SK-N-SH treated with all-trans-retinoic acid at 6 μM for 48 hours (cell line): ENCODE data around the gene GRIK4.

Source experiments
- ATAC-seq: fragments of 200-7000 bp; cut with Tn5 transposase; 3 replicates; pipeline ENCODE4 v1.9.1; 2020; ENCODE audit warnings: mild to moderate bottlenecking, moderate library complexity
- ARNTL ChIP-seq: fragments of 450-650 bp; formaldehyde crosslinking; IDR thresholded peaks from 2 replicates; pipeline ENCODE4 v1.5.0; 2020; ENCODE audit warnings: low read depth, mild to moderate bottlenecking, moderate library complexity, borderline replicate concordance
- BACH2 ChIP-seq: fragments of 250-450 bp; sonication (Bioruptor Pico); IDR thresholded peaks from 2 replicates; pipeline ENCODE4 v1.9.0; 2021; ENCODE audit warnings: mild to moderate bottlenecking, borderline replicate concordance
- CSDC2 ChIP-seq: fragments of 250-450 bp; sonication (Bioruptor Pico); IDR thresholded peaks from 2 replicates; pipeline ENCODE4 v1.5.0; 2020; ENCODE audit warnings: mild to moderate bottlenecking, moderate library complexity
- GLIS3 ChIP-seq: fragments of 250-450 bp; sonication (Bioruptor Pico); IDR thresholded peaks from 2 replicates; pipeline ENCODE4 v1.5.0; 2020; ENCODE audit warnings: mild to moderate bottlenecking, moderate library complexity
- ISL1 ChIP-seq: fragments of 250-450 bp; sonication (Bioruptor Pico); IDR thresholded peaks from 2 replicates; pipeline ENCODE4 v2.1.2; 2022; ENCODE audit warnings: mild to moderate bottlenecking, moderate library complexity
- OSR1 ChIP-seq: fragments of 250-450 bp; sonication (Bioruptor Pico); IDR thresholded peaks from 2 replicates; pipeline ENCODE4 v1.8.0; 2022; ENCODE audit warnings: moderate library complexity, mild to moderate bottlenecking, inconsistent platforms
- RARB ChIP-seq: fragments of 250-450 bp; sonication (Bioruptor Pico); IDR thresholded peaks from 2 replicates; pipeline ENCODE4 v1.8.0; 2021; ENCODE audit warnings: mild to moderate bottlenecking, moderate library complexity
- SNAI2 ChIP-seq: fragments of 250-450 bp; sonication (Bioruptor Pico); IDR thresholded peaks from 2 replicates; pipeline ENCODE4 v1.5.0; 2020; ENCODE audit warnings: mild to moderate bottlenecking, moderate library complexity
- TCF4 ChIP-seq: fragments of 250-450 bp; sonication (Bioruptor Pico); IDR thresholded peaks from 2 replicates; pipeline ENCODE4 v1.8.0; 2021; ENCODE audit warnings: mild to moderate bottlenecking, moderate library complexity, borderline replicate concordance
- TOX ChIP-seq: fragments of 250-450 bp; sonication (Bioruptor Pico); IDR thresholded peaks from 2 replicates; pipeline ENCODE4 v1.8.0; 2021; ENCODE audit warnings: mild to moderate bottlenecking, moderate library complexity, borderline replicate concordance
- ZC3H10 ChIP-seq: fragments of 250-450 bp; sonication (Bioruptor Pico); IDR thresholded peaks from 2 replicates; pipeline ENCODE4 v1.5.1; 2021; ENCODE audit warnings: mild to moderate bottlenecking, moderate library complexity
- ZFP3 ChIP-seq: fragments of 250-450 bp; sonication (Bioruptor Pico); IDR thresholded peaks from 2 replicates; pipeline ENCODE4 v1.5.0; 2020; ENCODE audit warnings: mild to moderate bottlenecking, moderate library complexity
- ZFP30 ChIP-seq: fragments of 450-650 bp; formaldehyde crosslinking; IDR thresholded peaks from 2 replicates; pipeline ENCODE4 v1.5.0; 2022; ENCODE audit warnings: mild to moderate bottlenecking, moderate library complexity
- ZNF565 ChIP-seq: fragments of 450-650 bp; formaldehyde crosslinking; conservative IDR thresholded peaks from 2 replicates; pipeline ENCODE4 v1.5.0; 2020; ENCODE audit warnings: low read depth, mild to moderate bottlenecking, moderate library complexity
- ZNF70 ChIP-seq: fragments of 450-650 bp; formaldehyde crosslinking; IDR thresholded peaks from 2 replicates; pipeline ENCODE4 v1.5.0; 2020; ENCODE audit warnings: mild to moderate bottlenecking, moderate library complexity
- ZNF8 ChIP-seq: fragments of 450-650 bp; formaldehyde crosslinking; IDR thresholded peaks from 2 replicates; pipeline ENCODE4 v1.5.0; 2020; ENCODE audit warnings: mild to moderate bottlenecking, moderate library complexity
- TF ChIP-seq, protein P1 (sequence below): fragments of 250-450 bp; sonication (Bioruptor Pico); IDR thresholded peaks from 2 replicates; pipeline ENCODE4 v1.5.0; 2020; ENCODE audit warnings: mild to moderate bottlenecking, moderate library complexity
- TF ChIP-seq, protein P2 (sequence below): fragments of 250-450 bp; sonication (Bioruptor Pico); IDR thresholded peaks from 2 replicates; pipeline ENCODE4 v1.5.1; 2021; ENCODE audit warnings: mild to moderate bottlenecking, moderate library complexity
- TF ChIP-seq, protein P3 (sequence below): fragments of 250-450 bp; sonication (Bioruptor Pico); IDR thresholded peaks from 2 replicates; pipeline ENCODE4 v1.8.0; 2020; ENCODE audit warnings: mild to moderate bottlenecking, moderate library complexity, borderline replicate concordance
- TF ChIP-seq, protein P4 (sequence below): fragments of 250-450 bp; sonication (Bioruptor Pico); IDR thresholded peaks from 2 replicates; pipeline ENCODE4 v1.8.0; 2021; ENCODE audit warnings: low read depth, mild to moderate bottlenecking, moderate library complexity, borderline replicate concordance

GRIK4 gene

DNA sequence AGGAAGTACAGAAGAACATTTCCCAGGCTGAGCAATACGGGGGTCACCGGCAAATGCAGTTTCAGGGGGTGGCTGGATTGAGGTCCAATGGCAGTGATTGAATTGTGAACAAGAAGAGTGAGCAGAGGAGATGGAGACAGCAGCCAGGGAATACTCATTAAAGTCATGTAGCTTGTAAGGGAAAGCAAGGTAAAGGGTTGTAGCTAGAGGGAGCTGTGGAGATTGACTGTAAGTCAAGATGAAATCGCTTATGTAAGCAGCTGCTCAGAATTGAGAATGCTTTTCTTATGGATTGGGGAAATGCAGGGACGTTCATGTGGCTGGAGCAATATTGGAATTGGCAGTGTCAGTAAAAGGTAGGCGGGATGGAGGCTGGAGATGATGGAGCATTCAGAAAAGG, 401.0 kb downstream of the GRIK4 start:
- ATAC-seq: peak; percentile 58; the same call in 2 of the 3 replicates
- TF ChIP-seq OSR1 (no peak), ZC3H10 (CRISPR knock-in tag) (no peak), ZNF8 (no peak), TOX (CRISPR knock-in tag) (no peak)
- TF ChIP-seq, protein P1, sequence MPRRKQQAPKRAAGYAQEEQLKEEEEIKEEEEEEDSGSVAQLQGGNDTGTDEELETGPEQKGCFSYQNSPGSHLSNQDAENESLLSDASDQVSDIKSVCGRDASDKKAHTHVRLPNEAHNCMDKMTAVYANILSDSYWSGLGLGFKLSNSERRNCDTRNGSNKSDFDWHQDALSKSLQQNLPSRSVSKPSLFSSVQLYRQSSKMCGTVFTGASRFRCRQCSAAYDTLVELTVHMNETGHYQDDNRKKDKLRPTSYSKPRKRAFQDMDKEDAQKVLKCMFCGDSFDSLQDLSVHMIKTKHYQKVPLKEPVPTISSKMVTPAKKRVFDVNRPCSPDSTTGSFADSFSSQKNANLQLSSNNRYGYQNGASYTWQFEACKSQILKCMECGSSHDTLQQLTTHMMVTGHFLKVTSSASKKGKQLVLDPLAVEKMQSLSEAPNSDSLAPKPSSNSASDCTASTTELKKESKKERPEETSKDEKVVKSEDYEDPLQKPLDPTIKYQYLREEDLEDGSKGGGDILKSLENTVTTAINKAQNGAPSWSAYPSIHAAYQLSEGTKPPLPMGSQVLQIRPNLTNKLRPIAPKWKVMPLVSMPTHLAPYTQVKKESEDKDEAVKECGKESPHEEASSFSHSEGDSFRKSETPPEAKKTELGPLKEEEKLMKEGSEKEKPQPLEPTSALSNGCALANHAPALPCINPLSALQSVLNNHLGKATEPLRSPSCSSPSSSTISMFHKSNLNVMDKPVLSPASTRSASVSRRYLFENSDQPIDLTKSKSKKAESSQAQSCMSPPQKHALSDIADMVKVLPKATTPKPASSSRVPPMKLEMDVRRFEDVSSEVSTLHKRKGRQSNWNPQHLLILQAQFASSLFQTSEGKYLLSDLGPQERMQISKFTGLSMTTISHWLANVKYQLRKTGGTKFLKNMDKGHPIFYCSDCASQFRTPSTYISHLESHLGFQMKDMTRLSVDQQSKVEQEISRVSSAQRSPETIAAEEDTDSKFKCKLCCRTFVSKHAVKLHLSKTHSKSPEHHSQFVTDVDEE (CRISPR knock-in tag): no peak

DNA sequence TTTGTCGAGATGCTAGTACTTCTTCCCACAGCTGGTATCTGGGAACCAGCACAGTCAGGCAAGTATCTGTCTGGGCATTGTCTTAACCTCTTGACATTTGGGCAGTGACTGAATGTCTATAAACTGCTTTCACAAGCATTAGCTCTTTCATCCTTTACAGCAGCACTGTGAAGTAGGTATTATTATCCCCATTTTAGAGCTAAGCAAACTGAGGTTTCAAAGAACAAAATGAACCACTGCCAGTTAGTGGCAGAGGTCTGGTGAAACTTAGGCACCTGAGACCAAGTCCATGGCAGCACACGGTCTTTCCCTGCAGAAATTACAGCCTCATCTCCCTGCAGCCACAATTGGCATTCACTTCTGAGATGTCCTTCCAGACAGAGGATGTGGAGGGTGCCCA, 401.4 kb downstream of the GRIK4 start:
- TF ChIP-seq RARB (no peak), TOX (CRISPR knock-in tag) (no peak), ZNF8 (no peak), ISL1 (CRISPR knock-in tag) (no peak), ZNF70 (CRISPR knock-in tag) (no peak), CSDC2 (no peak), ZC3H10 (CRISPR knock-in tag) (no peak), ZNF565 (CRISPR knock-in tag) (no peak), GLIS3 (CRISPR knock-in tag) (no peak)
- TF ChIP-seq, protein P2, sequence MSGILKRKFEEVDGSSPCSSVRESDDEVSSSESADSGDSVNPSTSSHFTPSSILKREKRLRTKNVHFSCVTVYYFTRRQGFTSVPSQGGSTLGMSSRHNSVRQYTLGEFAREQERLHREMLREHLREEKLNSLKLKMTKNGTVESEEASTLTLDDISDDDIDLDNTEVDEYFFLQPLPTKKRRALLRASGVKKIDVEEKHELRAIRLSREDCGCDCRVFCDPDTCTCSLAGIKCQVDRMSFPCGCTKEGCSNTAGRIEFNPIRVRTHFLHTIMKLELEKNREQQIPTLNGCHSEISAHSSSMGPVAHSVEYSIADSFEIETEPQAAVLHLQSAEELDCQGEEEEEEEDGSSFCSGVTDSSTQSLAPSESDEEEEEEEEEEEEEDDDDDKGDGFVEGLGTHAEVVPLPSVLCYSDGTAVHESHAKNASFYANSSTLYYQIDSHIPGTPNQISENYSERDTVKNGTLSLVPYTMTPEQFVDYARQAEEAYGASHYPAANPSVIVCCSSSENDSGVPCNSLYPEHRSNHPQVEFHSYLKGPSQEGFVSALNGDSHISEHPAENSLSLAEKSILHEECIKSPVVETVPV (CRISPR knock-in tag): no peak
- TF ChIP-seq, protein P1 (CRISPR knock-in tag): no peak
- TF ChIP-seq, protein P3, sequence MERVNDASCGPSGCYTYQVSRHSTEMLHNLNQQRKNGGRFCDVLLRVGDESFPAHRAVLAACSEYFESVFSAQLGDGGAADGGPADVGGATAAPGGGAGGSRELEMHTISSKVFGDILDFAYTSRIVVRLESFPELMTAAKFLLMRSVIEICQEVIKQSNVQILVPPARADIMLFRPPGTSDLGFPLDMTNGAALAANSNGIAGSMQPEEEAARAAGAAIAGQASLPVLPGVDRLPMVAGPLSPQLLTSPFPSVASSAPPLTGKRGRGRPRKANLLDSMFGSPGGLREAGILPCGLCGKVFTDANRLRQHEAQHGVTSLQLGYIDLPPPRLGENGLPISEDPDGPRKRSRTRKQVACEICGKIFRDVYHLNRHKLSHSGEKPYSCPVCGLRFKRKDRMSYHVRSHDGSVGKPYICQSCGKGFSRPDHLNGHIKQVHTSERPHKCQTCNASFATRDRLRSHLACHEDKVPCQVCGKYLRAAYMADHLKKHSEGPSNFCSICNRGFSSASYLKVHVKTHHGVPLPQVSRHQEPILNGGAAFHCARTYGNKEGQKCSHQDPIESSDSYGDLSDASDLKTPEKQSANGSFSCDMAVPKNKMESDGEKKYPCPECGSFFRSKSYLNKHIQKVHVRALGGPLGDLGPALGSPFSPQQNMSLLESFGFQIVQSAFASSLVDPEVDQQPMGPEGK: no peak
- TF ChIP-seq, all 23 proteins: peak for 0
- no peak for ATAC-seq

DNA sequence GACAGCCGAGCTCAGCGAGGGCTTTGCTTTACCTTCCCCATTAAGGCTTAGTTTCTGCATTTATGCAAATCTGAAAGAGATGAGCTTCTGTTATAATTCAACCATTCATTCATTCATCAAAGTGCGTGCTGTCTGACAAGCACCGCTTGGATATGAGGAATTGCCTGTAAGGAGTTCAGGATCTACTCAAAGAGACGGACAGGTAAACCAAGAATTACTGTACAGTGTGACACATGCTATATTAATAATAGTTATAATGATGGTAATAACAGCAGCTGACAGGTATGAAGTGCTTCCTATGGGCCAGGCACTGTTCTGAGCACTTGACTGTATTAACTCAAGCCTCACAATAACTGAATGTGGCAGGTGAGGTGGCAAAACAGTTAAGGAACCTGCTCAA, 402.5 kb downstream of the GRIK4 start:
- TF ChIP-seq, protein P4, sequence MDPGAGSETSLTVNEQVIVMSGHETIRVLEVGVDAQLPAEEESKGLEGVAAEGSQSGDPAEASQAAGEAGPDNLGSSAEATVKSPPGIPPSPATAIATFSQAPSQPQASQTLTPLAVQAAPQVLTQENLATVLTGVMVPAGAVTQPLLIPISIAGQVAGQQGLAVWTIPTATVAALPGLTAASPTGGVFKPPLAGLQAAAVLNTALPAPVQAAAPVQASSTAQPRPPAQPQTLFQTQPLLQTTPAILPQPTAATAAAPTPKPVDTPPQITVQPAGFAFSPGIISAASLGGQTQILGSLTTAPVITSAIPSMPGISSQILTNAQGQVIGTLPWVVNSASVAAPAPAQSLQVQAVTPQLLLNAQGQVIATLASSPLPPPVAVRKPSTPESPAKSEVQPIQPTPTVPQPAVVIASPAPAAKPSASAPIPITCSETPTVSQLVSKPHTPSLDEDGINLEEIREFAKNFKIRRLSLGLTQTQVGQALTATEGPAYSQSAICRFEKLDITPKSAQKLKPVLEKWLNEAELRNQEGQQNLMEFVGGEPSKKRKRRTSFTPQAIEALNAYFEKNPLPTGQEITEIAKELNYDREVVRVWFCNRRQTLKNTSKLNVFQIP (CRISPR knock-in tag): no peak
- TF ChIP-seq ISL1 (CRISPR knock-in tag): no peak
- no peak for TF ChIP-seq SNAI2 (CRISPR knock-in tag)
- no peak for TF ChIP-seq RARB
- TF ChIP-seq, protein P2 (CRISPR knock-in tag): no peak
- TF ChIP-seq CSDC2: no peak
- TF ChIP-seq GLIS3 (CRISPR knock-in tag): no peak
- TF ChIP-seq ARNTL (CRISPR knock-in tag): no peak
- no peak for TF ChIP-seq ZNF565 (CRISPR knock-in tag)
- no peak for TF ChIP-seq TCF4 (CRISPR knock-in tag)
- TF ChIP-seq, protein P3: no peak
- TF ChIP-seq ZC3H10 (CRISPR knock-in tag): no peak
- TF ChIP-seq TOX (CRISPR knock-in tag): no peak
- no peak for TF ChIP-seq BACH2 (CRISPR knock-in tag)
- no peak for TF ChIP-seq OSR1
- TF ChIP-seq ZNF70 (CRISPR knock-in tag): no peak
- TF ChIP-seq ZFP3 (CRISPR knock-in tag): no peak
- TF ChIP-seq ZFP30 (CRISPR knock-in tag): no peak
- no peak for ATAC-seq
